ENCODE results near the gene ANKHD1. TPM values are rescaled to one million over a fixed set of nuclear protein-coding genes. Genes with fewer than 3 reads are reported as not detected.
"Not testable (repeated sequence)": the region's sequence is repeated elsewhere in the genome, so short reads cannot be mapped to it uniquely, and the experiment has no call there.

Gene ANKHD1
- total RNA-seq, 1 donor from 2014 or later: 104 TPM

GRCh38 chr5:140421375-140421774 lies 19.7 kb downstream of the ANKHD1 start:
- not testable (repeated sequence) for DNase-seq

- DNase-seq: no peak
Observed at GRCh38 chr5:140423609-140424008, 22.0 kb downstream of the ANKHD1 start.

- no peak for DNase-seq
Observed at GRCh38 chr5:140424135-140424534, 22.5 kb downstream of the ANKHD1 start.

GRCh38 chr5:140427726-140428125 lies 26.1 kb downstream of the ANKHD1 start:
- not testable (repeated sequence) for DNase-seq

GRCh38 chr5:140429724-140430123 lies 28.1 kb downstream of the ANKHD1 start:
- no peak for DNase-seq

GRCh38 chr5:140432212-140432611 lies 30.6 kb downstream of the ANKHD1 start:
- no peak for DNase-seq

GRCh38 chr5:140432916-140433315 lies 31.3 kb downstream of the ANKHD1 start:
- no peak for DNase-seq

GRCh38 chr5:140457368-140457767 lies 55.7 kb downstream of the ANKHD1 start:
- DNase-seq: not testable (repeated sequence)

GRCh38 chr5:140466981-140467742 lies 65.5 kb downstream of the ANKHD1 start:
- DNase-seq: no peak

GRCh38 chr5:140468188-140468587 lies 66.6 kb downstream of the ANKHD1 start:
- no peak for DNase-seq

- no peak for DNase-seq
Observed at GRCh38 chr5:140469259-140469658, 67.6 kb downstream of the ANKHD1 start.

GRCh38 chr5:140480310-140481014 lies 78.8 kb downstream of the ANKHD1 start:
- DNase-seq: no peak

GRCh38 chr5:140481758-140482157 lies 80.1 kb downstream of the ANKHD1 start:
- DNase-seq: no peak

- no peak for DNase-seq
Observed at GRCh38 chr5:140483055-140483454, 81.4 kb downstream of the ANKHD1 start.

GRCh38 chr5:140488141-140488540 lies 86.5 kb downstream of the ANKHD1 start:
- not testable (repeated sequence) for DNase-seq

GRCh38 chr5:140488914-140489313 lies 87.3 kb downstream of the ANKHD1 start:
- DNase-seq: no peak

- DNase-seq: no peak
Observed at GRCh38 chr5:140497897-140498296, 96.3 kb downstream of the ANKHD1 start.

GRCh38 chr5:140498591-140498990 lies 97.0 kb downstream of the ANKHD1 start:
- no peak for DNase-seq

- DNase-seq: no peak
Observed at GRCh38 chr5:140502834-140503233, 101.2 kb downstream of the ANKHD1 start.

GRCh38 chr5:140509898-140510297 lies 108.3 kb downstream of the ANKHD1 start:
- no peak for DNase-seq

- DNase-seq: no peak
Observed at GRCh38 chr5:140513124-140513523, 111.5 kb downstream of the ANKHD1 start.

GRCh38 chr5:140524003-140524402 lies 122.4 kb downstream of the ANKHD1 start:
- DNase-seq: no peak

GRCh38 chr5:140540227-140540626 lies 138.6 kb downstream of the ANKHD1 start:
- no peak for DNase-seq

- no peak for DNase-seq
Observed at GRCh38 chr5:140542972-140543371, 141.3 kb downstream of the ANKHD1 start.
